C4-2B (cell line): ENCODE measurements around the gene HAND1.
A peak's percentile ranks its signal among the peaks of the same experiment; 100 is the strongest.

Experiments used
- H3K27ac ChIP-seq: fragments of 450-650 bp; 2 replicates; pipeline ENCODE4 v1.5.1; 2017
- CTCF ChIP-seq: fragments of 450-650 bp; conservative IDR thresholded peaks from 2 replicates; pipeline ENCODE4 v1.5.1; 2017; ENCODE audit warnings: mild to moderate bottlenecking
- ZFX ChIP-seq: fragments of 450-650 bp; IDR thresholded peaks from 2 replicates; pipeline ENCODE4 v1.6.1; 2017

Gene HAND1

GRCh38 chr5:154451957-154452356 lies 26.1 kb downstream of the HAND1 start:
- no peak overlapping the region for H3K27ac ChIP-seq
- no peak for TF ChIP-seq ZFX
- TF ChIP-seq CTCF = no peak

GRCh38 chr5:154449786-154450185 lies 28.2 kb downstream of the HAND1 start:
- TF ChIP-seq CTCF (no peak), ZFX (no peak)
- H3K27ac ChIP-seq = no peak overlapping the region

DNA sequence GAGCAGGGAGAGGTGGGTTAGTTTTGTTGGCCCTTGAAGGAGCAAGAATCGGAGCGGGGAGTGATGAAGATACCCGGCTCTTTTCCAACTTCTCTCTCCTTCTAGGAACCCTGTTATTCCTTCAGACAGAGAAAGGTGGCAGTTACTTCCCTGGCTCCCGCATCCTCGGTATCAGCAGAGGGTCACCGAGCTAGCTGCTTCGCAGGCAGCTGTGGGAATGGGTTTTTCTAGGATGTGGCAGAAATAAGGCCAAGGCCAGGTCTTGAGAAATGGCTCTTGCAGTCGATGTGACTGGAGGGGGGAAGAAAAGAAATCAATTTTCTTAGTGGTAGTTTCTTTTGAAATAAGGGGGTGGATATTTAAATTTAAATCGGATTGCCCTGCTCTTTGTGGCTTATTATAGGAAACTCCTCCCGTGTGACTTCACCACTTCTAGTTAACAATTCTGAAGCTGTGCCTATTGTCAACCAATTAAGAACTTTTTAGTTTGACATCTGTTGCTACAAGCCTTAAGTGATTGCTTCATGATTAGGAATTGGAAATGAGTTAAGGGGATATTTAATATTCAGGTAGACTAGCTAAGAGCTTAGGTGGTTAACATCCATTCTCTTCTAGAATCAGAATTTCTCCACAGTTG lies 30.8 kb downstream of the HAND1 start:
- TF ChIP-seq ZFX (no peak), CTCF (no peak)
- peak overlapping the region; percentile 67 for H3K27ac ChIP-seq

GRCh38 chr5:154446195-154447088 lies 31.6 kb downstream of the HAND1 start:
- peak overlapping the region; percentile 67 for H3K27ac ChIP-seq
- TF ChIP-seq CTCF (no peak), ZFX (peak; percentile 82)

DNA sequence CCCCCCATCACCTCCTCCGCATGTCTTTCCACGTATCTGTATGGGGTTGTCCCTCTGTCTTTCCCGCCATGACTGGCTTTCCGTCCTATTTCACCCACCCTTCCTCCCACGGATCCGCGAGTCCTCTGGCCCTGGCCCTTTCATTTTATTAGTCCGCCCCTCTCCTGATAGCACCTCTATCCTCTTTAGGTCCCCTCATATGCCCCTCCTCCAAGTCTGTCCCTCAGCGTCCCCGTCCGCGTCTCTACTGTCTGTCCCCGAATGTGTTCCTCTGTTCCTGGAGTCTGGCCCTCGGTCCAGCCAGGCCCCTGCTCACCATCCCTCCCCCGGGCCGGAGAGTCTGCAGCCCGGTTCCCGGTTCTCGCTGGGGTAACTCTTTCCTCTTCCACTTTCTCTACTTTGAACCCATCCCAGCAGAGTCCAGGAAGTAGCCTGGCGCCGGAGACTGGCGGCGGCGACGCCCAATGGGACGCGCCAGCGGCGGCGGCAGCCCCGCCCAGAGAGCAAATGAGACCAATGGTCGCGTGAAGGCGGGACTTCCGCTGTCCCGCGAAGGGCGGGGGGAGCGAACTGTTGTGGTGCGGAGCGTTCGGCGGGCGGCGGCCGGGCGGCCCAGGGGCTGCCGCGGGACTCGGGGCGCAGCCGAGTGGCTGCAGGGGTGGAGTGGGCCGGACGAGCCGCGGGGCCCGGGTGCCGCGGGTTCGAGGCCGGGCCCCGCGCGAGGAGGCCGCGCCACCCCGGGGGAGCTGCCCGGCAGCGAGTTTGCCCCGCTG lies 32.4 kb downstream of the HAND1 start, which contains the start of gene SAP30L:
Gene SAP30L (plus strand): TSS at position 576 of the 773 bp plus-strand sequence. CDS start 608 bp downstream, outside the sequence.
- TF ChIP-seq ZFX = no peak
- TF ChIP-seq CTCF = no peak
- peak within 1 kb of the TSS; percentile 67 for H3K27ac ChIP-seq

DNA sequence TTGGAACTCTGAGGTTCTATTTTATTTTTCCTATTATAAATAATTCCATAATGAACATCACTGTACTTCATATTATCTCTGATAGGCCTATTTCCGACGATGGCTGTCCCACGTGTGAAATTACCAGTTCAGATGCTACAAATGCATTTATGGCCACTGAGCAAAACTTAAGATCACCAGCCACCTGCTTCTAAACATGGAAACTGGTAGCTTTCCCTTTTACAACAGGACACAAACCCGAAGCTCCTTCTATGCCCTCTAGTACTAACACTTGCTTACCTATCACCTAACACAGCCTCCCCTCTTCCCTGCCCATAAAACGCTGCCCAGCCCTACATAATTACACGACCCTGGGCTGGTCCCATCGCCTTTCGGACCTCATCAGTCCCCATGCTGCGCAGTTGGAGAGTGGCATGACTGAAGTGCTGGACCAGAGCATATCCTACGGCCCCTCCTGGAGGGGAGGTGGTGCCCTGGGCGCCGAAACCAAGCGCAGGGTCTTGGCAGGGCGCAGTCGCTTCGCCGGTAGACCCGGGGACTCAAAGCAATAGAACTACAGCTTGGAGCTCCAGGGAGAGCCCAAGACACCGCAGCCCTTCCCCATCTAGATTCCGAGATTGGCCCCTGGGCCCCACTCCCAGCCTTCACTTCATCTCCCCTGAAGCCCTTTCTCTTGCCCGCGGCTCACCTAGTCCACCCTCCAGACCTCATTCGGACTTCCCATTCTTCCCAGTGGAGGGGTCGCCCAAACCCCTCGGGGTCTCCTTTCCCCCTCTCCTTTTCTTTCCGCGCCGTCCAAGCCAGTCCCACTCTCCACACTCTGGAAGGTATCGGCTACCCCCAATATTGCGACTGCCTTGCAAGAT lies 33.2 kb downstream of the HAND1 start:
- TF ChIP-seq ZFX (no peak), CTCF (no peak)
- peak overlapping the region; percentile 67 for H3K27ac ChIP-seq
